ENCODE measurements around the gene SRP9.
A peak's percentile ranks its signal among the peaks of the same experiment; 100 is the strongest.

The SRP9 gene

GRCh38 chr1:225777583-225778336 is at the start of gene SRP9:
Gene SRP9, plus strand, starts transcription at chr1:225777826. Its CDS starts 115 bp downstream, at chr1:225777941.
- Histone ChIP-seq H3K9me3 (ENCODE audit: control insufficient read depth, insufficient read depth, low read length) (no peaks in the 10 kb centered on the region), H3K4me3 (ENCODE audit: low read depth, low read length) (peak within 1 kb of the TSS; percentile 96), H3K27me3 (ENCODE audit: control insufficient read depth, insufficient read depth, low read length) (no peaks in the 10 kb centered on the region), H3K36me3 (ENCODE audit: control insufficient read depth, insufficient read depth, low read length) (peaks cover 26% of the 10 kb centered on the region), H3K4me1 (ENCODE audit: control insufficient read depth, insufficient read depth, low read length) (peaks cover 31% of the 10 kb centered on the region), H3K9ac (ENCODE audit: low read depth, low read length) (peak within 1 kb of the TSS; percentile 99), H3K27ac (ENCODE audit: low read depth, low read length) (peak within 1 kb of the TSS; percentile 99)

GRCh38 chr1:225731491-225731890 is 46.1 kb upstream of the SRP9 start:
- Histone ChIP-seq H3K9ac (ENCODE audit: low read depth, low read length) (no peak overlapping the region), H3K4me1 (ENCODE audit: control insufficient read depth, insufficient read depth, low read length) (no peaks in the 10 kb centered on the region), H3K9me3 (ENCODE audit: control insufficient read depth, insufficient read depth, low read length) (no peaks in the 10 kb centered on the region), H3K36me3 (ENCODE audit: control insufficient read depth, insufficient read depth, low read length) (no peaks in the 10 kb centered on the region), H3K27me3 (ENCODE audit: control insufficient read depth, insufficient read depth, low read length) (peaks cover 10% of the 10 kb centered on the region; the same call in 1 of the 2 replicates), H3K27ac (ENCODE audit: low read depth, low read length) (no peak overlapping the region), H3K4me3 (ENCODE audit: low read depth, low read length) (no peak overlapping the region)

GRCh38 chr1:225733254-225733653 is 44.4 kb upstream of the SRP9 start:
- H3K27ac ChIP-seq (ENCODE audit: low read depth, low read length) = no peak overlapping the region
- H3K4me3 ChIP-seq (ENCODE audit: low read depth, low read length) = no peak overlapping the region
- H3K27me3 ChIP-seq (ENCODE audit: control insufficient read depth, insufficient read depth, low read length) = peaks cover 27% of the 10 kb centered on the region
- no peak overlapping the region for H3K9ac ChIP-seq (ENCODE audit: low read depth, low read length)
- H3K4me1 ChIP-seq (ENCODE audit: control insufficient read depth, insufficient read depth, low read length) = no peaks in the 10 kb centered on the region
- no peaks in the 10 kb centered on the region for H3K36me3 ChIP-seq (ENCODE audit: control insufficient read depth, insufficient read depth, low read length)
- H3K9me3 ChIP-seq (ENCODE audit: control insufficient read depth, insufficient read depth, low read length) = no peaks in the 10 kb centered on the region

- Histone ChIP-seq H3K36me3 (ENCODE audit: control insufficient read depth, insufficient read depth, low read length) (no peaks in the 10 kb centered on the region), H3K4me3 (ENCODE audit: low read depth, low read length) (no peak overlapping the region), H3K9ac (ENCODE audit: low read depth, low read length) (no peak overlapping the region), H3K4me1 (ENCODE audit: control insufficient read depth, insufficient read depth, low read length) (no peaks in the 10 kb centered on the region), H3K27me3 (ENCODE audit: control insufficient read depth, insufficient read depth, low read length) (peaks cover 39% of the 10 kb centered on the region), H3K9me3 (ENCODE audit: control insufficient read depth, insufficient read depth, low read length) (no peaks in the 10 kb centered on the region), H3K27ac (ENCODE audit: low read depth, low read length) (no peak overlapping the region)
Measured at GRCh38 chr1:225735252-225736149, 42.1 kb upstream of the SRP9 start.

- Histone ChIP-seq H3K4me1 (ENCODE audit: control insufficient read depth, insufficient read depth, low read length) (no peaks in the 10 kb centered on the region), H3K27me3 (ENCODE audit: control insufficient read depth, insufficient read depth, low read length) (peaks cover 39% of the 10 kb centered on the region), H3K4me3 (ENCODE audit: low read depth, low read length) (no peak overlapping the region), H3K9me3 (ENCODE audit: control insufficient read depth, insufficient read depth, low read length) (no peaks in the 10 kb centered on the region), H3K9ac (ENCODE audit: low read depth, low read length) (no peak overlapping the region), H3K36me3 (ENCODE audit: control insufficient read depth, insufficient read depth, low read length) (no peaks in the 10 kb centered on the region), H3K27ac (ENCODE audit: low read depth, low read length) (no peak overlapping the region)
Measured at GRCh38 chr1:225736437-225737098, 41.1 kb upstream of the SRP9 start.

- no peak overlapping the region for H3K9ac ChIP-seq (ENCODE audit: low read depth, low read length)
- H3K9me3 ChIP-seq (ENCODE audit: control insufficient read depth, insufficient read depth, low read length) = no peaks in the 10 kb centered on the region
- H3K27me3 ChIP-seq (ENCODE audit: control insufficient read depth, insufficient read depth, low read length) = peaks cover 39% of the 10 kb centered on the region
- H3K27ac ChIP-seq (ENCODE audit: low read depth, low read length) = no peak overlapping the region
- no peaks in the 10 kb centered on the region for H3K36me3 ChIP-seq (ENCODE audit: control insufficient read depth, insufficient read depth, low read length)
- H3K4me1 ChIP-seq (ENCODE audit: control insufficient read depth, insufficient read depth, low read length) = no peaks in the 10 kb centered on the region
- H3K4me3 ChIP-seq (ENCODE audit: low read depth, low read length) = no peak overlapping the region
Measured at GRCh38 chr1:225737161-225737560, 40.5 kb upstream of the SRP9 start.

- no peak overlapping the region for H3K27ac ChIP-seq (ENCODE audit: low read depth, low read length)
Measured at GRCh38 chr1:225737866-225738265, 39.8 kb upstream of the SRP9 start.

GRCh38 chr1:225738763-225739162 is 38.9 kb upstream of the SRP9 start:
- H3K27ac ChIP-seq (ENCODE audit: low read depth, low read length) = no peak overlapping the region
- H3K9ac ChIP-seq (ENCODE audit: low read depth, low read length) = no peak overlapping the region
- H3K27me3 ChIP-seq (ENCODE audit: control insufficient read depth, insufficient read depth, low read length) = peaks cover 39% of the 10 kb centered on the region
- no peak overlapping the region for H3K4me3 ChIP-seq (ENCODE audit: low read depth, low read length)
- no peaks in the 10 kb centered on the region for H3K36me3 ChIP-seq (ENCODE audit: control insufficient read depth, insufficient read depth, low read length)
- H3K9me3 ChIP-seq (ENCODE audit: control insufficient read depth, insufficient read depth, low read length) = no peaks in the 10 kb centered on the region
- H3K4me1 ChIP-seq (ENCODE audit: control insufficient read depth, insufficient read depth, low read length) = no peaks in the 10 kb centered on the region

More at GRCh38 chr1:225737866-225738265, 39.8 kb upstream of the SRP9 start:
- Histone ChIP-seq H3K4me1 (ENCODE audit: control insufficient read depth, insufficient read depth, low read length) (no peaks in the 10 kb centered on the region), H3K4me3 (ENCODE audit: low read depth, low read length) (no peak overlapping the region), H3K36me3 (ENCODE audit: control insufficient read depth, insufficient read depth, low read length) (no peaks in the 10 kb centered on the region), H3K9ac (ENCODE audit: low read depth, low read length) (no peak overlapping the region), H3K9me3 (ENCODE audit: control insufficient read depth, insufficient read depth, low read length) (no peaks in the 10 kb centered on the region), H3K27me3 (ENCODE audit: control insufficient read depth, insufficient read depth, low read length) (peaks cover 39% of the 10 kb centered on the region)

GRCh38 chr1:225739542-225740107 is 38.0 kb upstream of the SRP9 start:
- no peak overlapping the region for H3K27ac ChIP-seq (ENCODE audit: low read depth, low read length)

GRCh38 chr1:225744745-225745144 is 32.9 kb upstream of the SRP9 start:
- Histone ChIP-seq H3K4me3 (ENCODE audit: low read depth, low read length) (no peak overlapping the region), H3K27me3 (ENCODE audit: control insufficient read depth, insufficient read depth, low read length) (peaks cover 19% of the 10 kb centered on the region), H3K27ac (ENCODE audit: low read depth, low read length) (no peak overlapping the region), H3K9ac (ENCODE audit: low read depth, low read length) (no peak overlapping the region), H3K4me1 (ENCODE audit: control insufficient read depth, insufficient read depth, low read length) (peaks cover 12% of the 10 kb centered on the region), H3K36me3 (ENCODE audit: control insufficient read depth, insufficient read depth, low read length) (no peaks in the 10 kb centered on the region), H3K9me3 (ENCODE audit: control insufficient read depth, insufficient read depth, low read length) (no peaks in the 10 kb centered on the region)

More at GRCh38 chr1:225739542-225740107, 38.0 kb upstream of the SRP9 start:
- Histone ChIP-seq H3K9ac (ENCODE audit: low read depth, low read length) (no peak overlapping the region), H3K27me3 (ENCODE audit: control insufficient read depth, insufficient read depth, low read length) (peaks cover 40% of the 10 kb centered on the region), H3K4me1 (ENCODE audit: control insufficient read depth, insufficient read depth, low read length) (no peaks in the 10 kb centered on the region), H3K9me3 (ENCODE audit: control insufficient read depth, insufficient read depth, low read length) (no peaks in the 10 kb centered on the region), H3K4me3 (ENCODE audit: low read depth, low read length) (no peak overlapping the region), H3K36me3 (ENCODE audit: control insufficient read depth, insufficient read depth, low read length) (no peaks in the 10 kb centered on the region)
